HEK293 (cell line): ENCODE results near the gene ETV4.

ENCODE experiments used
- CTCF ChIA-PET: fragments of 350-600 bp; formaldehyde crosslinking; extraction: SDS; loops from one replicate; lab custom pipeline; 2021; ENCODE audit warnings: antibody characterized with exemption; lab: Yijun Ruan, JAX
- POLR2A ChIA-PET: fragments of 300-600 bp; formaldehyde crosslinking; extraction: SDS; loops from one replicate; lab custom pipeline; 2020; ENCODE audit warnings: antibody characterized with exemption, inconsistent platforms; lab: Yijun Ruan, JAX
- H3K27ac ChIP-seq: fragments of 200-500 bp; sonication (Bioruptor generic); 2 replicates; pipeline ENCODE4 v1.5.1; 2014; ENCODE audit warnings: low read depth, low read length, control low read depth, inconsistent platforms; ENCODE audit errors: extremely low read depth
- H3K36me3 ChIP-seq, 2 experiments: fragments of 200-500 bp in 1 of 2; sonication (Bioruptor generic) in 1 of 2; 1 replicate in 1 of 2; 2 replicates in 1 of 2; pipeline ENCODE4 v1.5.1; 2014 to 2017; ENCODE audit warnings: inconsistent platforms in 2 of 2, low read length in 2 of 2; ENCODE audit not compliant: control insufficient read depth in 2 of 2, insufficient read depth in 1 of 2
- H3K4me1 ChIP-seq: fragments of 200-500 bp; sonication (Bioruptor generic); 2 replicates; pipeline ENCODE4 v1.5.1; 2014; ENCODE audit warnings: mild to moderate bottlenecking, low read length, inconsistent platforms; ENCODE audit not compliant: control insufficient read depth, insufficient read depth
- H3K4me3 ChIP-seq: 2 replicates; pipeline ENCODE4 v1.5.1; 2011; ENCODE audit warnings: low read depth, mild to moderate bottlenecking, control low read depth, low read length, moderate library complexity
- H3K9me3 ChIP-seq: fragments of 200-500 bp; sonication (Bioruptor generic); 2 replicates; pipeline ENCODE4 v1.5.1; 2014; ENCODE audit warnings: low read depth, low read length, inconsistent platforms; ENCODE audit not compliant: control insufficient read depth, insufficient read depth
- GLI4 ChIP-seq: fragments of 450-650 bp; formaldehyde crosslinking; IDR thresholded peaks from 2 replicates; pipeline ENCODE4 v1.5.1; 2016; ENCODE audit warnings: missing biosample characterization, missing genetic modification characterization
- IKZF3 ChIP-seq: fragments of 450-650 bp; IDR thresholded peaks from 2 replicates; pipeline ENCODE4 v1.5.0; 2018; ENCODE audit warnings: missing biosample characterization, mild to moderate bottlenecking, missing genetic modification characterization, moderate library complexity
- YY1 ChIP-seq: fragments of 450-650 bp; formaldehyde crosslinking; IDR thresholded peaks from 2 replicates; pipeline ENCODE4 v1.5.1; 2018; ENCODE audit warnings: missing biosample characterization, missing genetic modification characterization
- ZFP69B ChIP-seq: fragments of 450-650 bp; formaldehyde crosslinking; IDR thresholded peaks from 2 replicates; pipeline ENCODE4 v1.5.1; 2016; ENCODE audit warnings: missing biosample characterization, missing genetic modification characterization
- ZIC2 ChIP-seq: fragments of 450-650 bp; formaldehyde crosslinking; IDR thresholded peaks from 2 replicates; pipeline ENCODE4 v1.5.1; 2016; ENCODE audit warnings: missing biosample characterization, missing genetic modification characterization
- ZNF133 ChIP-seq: fragments of 450-650 bp; formaldehyde crosslinking; IDR thresholded peaks from 2 replicates; pipeline ENCODE4 v1.5.1; 2016; ENCODE audit warnings: missing biosample characterization, missing genetic modification characterization
- ZNF311 ChIP-seq: fragments of 450-650 bp; formaldehyde crosslinking; IDR thresholded peaks from 2 replicates; pipeline ENCODE4 v1.5.1; 2017; ENCODE audit warnings: missing biosample characterization, missing genetic modification characterization, borderline replicate concordance
- ZNF426 ChIP-seq: fragments of 450-650 bp; formaldehyde crosslinking; IDR thresholded peaks from 2 replicates; pipeline ENCODE4 v1.5.1; 2017; ENCODE audit warnings: missing biosample characterization, missing genetic modification characterization, mild to moderate bottlenecking, inconsistent platforms, moderate library complexity
- ZNF433 ChIP-seq: fragments of 450-650 bp; formaldehyde crosslinking; IDR thresholded peaks from 2 replicates; pipeline ENCODE4 v1.5.1; 2016; ENCODE audit warnings: missing biosample characterization, missing genetic modification characterization, low read depth
- ZNF621 ChIP-seq: fragments of 450-650 bp; formaldehyde crosslinking; IDR thresholded peaks from 2 replicates; pipeline ENCODE4 v1.5.1; 2017; ENCODE audit warnings: missing biosample characterization, missing genetic modification characterization
- ZNF76 ChIP-seq: fragments of 450-650 bp; formaldehyde crosslinking; IDR thresholded peaks from 2 replicates; pipeline ENCODE4; 2016; ENCODE audit warnings: low read depth, missing biosample characterization, missing genetic modification characterization, borderline replicate concordance
- ZSCAN23 ChIP-seq: fragments of 450-650 bp; formaldehyde crosslinking; IDR thresholded peaks from 2 replicates; pipeline ENCODE4 v1.5.1; 2016; ENCODE audit warnings: missing biosample characterization, missing genetic modification characterization
- TF ChIP-seq, protein P1 (sequence below): fragments of 450-650 bp; formaldehyde crosslinking; IDR thresholded peaks from 2 replicates; pipeline ENCODE4 v1.5.1; 2016; ENCODE audit warnings: missing biosample characterization, missing genetic modification characterization, low read depth
- TF ChIP-seq, protein P2 (sequence below): sonication (generic); formaldehyde crosslinking; IDR thresholded peaks from 2 replicates; pipeline ENCODE4 v1.8.1; 2022; ENCODE audit warnings: mild to moderate bottlenecking, moderate library complexity, missing genetic modification reagents
- TF ChIP-seq, protein P3 (sequence below): fragments of 450-650 bp; formaldehyde crosslinking; IDR thresholded peaks from 2 replicates; pipeline ENCODE4 v1.5.1; 2016; ENCODE audit warnings: missing biosample characterization, missing genetic modification characterization
- TF ChIP-seq, protein P4 (sequence below): fragments of 450-650 bp; formaldehyde crosslinking; IDR thresholded peaks from 2 replicates; pipeline ENCODE4 v1.5.1; 2016; ENCODE audit warnings: missing biosample characterization, missing genetic modification characterization
- TF ChIP-seq, protein P5 (sequence below): fragments of 450-650 bp; formaldehyde crosslinking; IDR thresholded peaks from 2 replicates; pipeline ENCODE4 v1.5.1; 2016; ENCODE audit warnings: missing biosample characterization, missing genetic modification characterization

Gene ETV4

DNA sequence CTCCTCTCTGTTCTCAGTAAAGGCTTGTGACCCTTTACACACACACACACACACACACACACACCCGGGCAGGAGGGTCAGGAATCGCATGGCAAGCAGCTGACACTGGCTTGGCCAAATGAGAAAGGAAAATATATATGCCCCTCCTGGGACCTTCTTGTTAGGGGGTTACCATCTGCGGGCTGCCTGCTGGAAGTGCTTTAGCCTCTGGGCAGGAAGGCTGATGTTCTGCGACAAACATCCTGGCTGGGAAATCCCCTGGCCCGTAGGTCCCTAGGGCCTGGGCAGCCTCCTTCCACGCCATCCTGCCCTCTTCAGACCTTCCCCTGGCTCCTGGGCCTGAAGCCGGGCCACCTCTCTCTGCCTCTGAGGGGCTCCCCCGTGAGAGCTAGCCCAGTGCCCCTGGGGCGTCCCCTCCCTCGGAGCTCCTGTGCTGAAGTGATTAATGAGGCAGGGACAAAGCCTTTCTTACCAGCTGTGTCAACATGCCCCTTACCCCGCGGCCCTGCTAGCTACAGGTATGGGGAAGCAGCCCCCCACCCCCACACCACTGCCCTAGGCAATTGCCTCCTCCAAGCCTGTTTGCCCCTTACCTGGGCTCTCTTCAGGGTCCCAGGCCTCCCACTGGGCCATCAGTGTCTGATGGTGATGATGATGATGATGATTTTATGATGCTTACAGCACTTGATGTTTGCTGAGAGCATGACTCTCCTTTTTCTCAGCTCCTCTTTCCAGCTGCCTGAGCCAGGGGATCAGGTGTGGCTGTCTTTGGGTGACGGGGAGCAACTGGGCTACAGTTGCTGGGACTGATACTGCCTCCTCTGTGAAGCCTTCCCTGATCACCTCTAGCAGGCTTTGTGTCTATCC, 32.8 kb upstream of the ETV4 start (continued):
- TF ChIP-seq, protein P1, sequence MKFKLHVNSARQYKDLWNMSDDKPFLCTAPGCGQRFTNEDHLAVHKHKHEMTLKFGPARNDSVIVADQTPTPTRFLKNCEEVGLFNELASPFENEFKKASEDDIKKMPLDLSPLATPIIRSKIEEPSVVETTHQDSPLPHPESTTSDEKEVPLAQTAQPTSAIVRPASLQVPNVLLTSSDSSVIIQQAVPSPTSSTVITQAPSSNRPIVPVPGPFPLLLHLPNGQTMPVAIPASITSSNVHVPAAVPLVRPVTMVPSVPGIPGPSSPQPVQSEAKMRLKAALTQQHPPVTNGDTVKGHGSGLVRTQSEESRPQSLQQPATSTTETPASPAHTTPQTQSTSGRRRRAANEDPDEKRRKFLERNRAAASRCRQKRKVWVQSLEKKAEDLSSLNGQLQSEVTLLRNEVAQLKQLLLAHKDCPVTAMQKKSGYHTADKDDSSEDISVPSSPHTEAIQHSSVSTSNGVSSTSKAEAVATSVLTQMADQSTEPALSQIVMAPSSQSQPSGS, result no peak
- no peak for TF ChIP-seq ZSCAN23 (tag by site-specific recombination)
- no peak for TF ChIP-seq ZFP69B (tag by site-specific recombination)
- no peak for TF ChIP-seq GLI4 (tag by site-specific recombination)
- TF ChIP-seq IKZF3 (tag by site-specific recombination), result peak; percentile 46; the same call in 1 of the 2 replicates
- TF ChIP-seq ZNF621 (tag by site-specific recombination), result no peak
- TF ChIP-seq ZNF433 (tag by site-specific recombination), result no peak
- TF ChIP-seq, protein P2, sequence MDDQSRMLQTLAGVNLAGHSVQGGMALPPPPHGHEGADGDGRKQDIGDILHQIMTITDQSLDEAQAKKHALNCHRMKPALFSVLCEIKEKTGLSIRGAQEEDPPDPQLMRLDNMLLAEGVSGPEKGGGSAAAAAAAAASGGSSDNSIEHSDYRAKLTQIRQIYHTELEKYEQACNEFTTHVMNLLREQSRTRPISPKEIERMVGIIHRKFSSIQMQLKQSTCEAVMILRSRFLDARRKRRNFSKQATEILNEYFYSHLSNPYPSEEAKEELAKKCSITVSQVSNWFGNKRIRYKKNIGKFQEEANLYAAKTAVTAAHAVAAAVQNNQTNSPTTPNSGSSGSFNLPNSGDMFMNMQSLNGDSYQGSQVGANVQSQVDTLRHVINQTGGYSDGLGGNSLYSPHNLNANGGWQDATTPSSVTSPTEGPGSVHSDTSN (CRISPR knock-in tag), result no peak
- TF ChIP-seq, protein P3, sequence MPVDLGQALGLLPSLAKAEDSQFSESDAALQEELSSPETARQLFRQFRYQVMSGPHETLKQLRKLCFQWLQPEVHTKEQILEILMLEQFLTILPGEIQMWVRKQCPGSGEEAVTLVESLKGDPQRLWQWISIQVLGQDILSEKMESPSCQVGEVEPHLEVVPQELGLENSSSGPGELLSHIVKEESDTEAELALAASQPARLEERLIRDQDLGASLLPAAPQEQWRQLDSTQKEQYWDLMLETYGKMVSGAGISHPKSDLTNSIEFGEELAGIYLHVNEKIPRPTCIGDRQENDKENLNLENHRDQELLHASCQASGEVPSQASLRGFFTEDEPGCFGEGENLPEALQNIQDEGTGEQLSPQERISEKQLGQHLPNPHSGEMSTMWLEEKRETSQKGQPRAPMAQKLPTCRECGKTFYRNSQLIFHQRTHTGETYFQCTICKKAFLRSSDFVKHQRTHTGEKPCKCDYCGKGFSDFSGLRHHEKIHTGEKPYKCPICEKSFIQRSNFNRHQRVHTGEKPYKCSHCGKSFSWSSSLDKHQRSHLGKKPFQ (tag by site-specific recombination), result no peak
- TF ChIP-seq ZNF426, result no peak
- no peak for TF ChIP-seq ZNF76 (tag by site-specific recombination)
- peak; percentile 98 for TF ChIP-seq ZIC2 (tag by site-specific recombination)
- no peak for TF ChIP-seq ZNF133

DNA sequence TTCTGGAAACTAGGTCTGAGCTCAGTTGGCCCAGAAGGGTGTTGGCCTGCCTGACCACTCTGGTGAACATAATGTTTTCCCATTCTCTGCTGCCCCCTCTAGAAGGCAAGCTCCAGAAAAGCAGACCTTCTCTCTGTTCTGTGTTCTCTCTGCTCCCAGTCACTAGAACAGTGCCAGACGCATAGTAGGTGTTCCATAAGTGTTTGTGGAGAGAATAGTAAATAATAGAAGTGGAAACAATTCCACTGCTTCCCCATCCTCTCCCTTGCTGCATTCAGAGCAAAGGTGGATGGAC, 32.2 kb upstream of the ETV4 start:
- Histone ChIP-seq H3K36me3 (no peaks in the 10 kb centered on the region), H3K4me3 (no peak overlapping the region), H3K4me1 (peaks cover 10% of the 10 kb centered on the region), H3K9me3 (no peaks in the 10 kb centered on the region), H3K27ac (no peak overlapping the region; the same call in 1 of the 2 replicates)
- CTCF ChIA-PET, result interaction anchor here (0.6 to 9.5 kb wide), 16 partner anchors 8 to 188 kb away, joined by 3 to 132 read pairs (median 6); partner anchors contain the start of gene SOST
- POLR2A ChIA-PET, result interaction anchor here (1.5 to 3.3 kb wide), 2 partner anchors 95 to 189 kb away, joined by 4 to 16 read pairs; no protein-coding TSS in a partner anchor
- TF ChIP-seq YY1 (tag by site-specific recombination), result no peak
- TF ChIP-seq, protein P4, sequence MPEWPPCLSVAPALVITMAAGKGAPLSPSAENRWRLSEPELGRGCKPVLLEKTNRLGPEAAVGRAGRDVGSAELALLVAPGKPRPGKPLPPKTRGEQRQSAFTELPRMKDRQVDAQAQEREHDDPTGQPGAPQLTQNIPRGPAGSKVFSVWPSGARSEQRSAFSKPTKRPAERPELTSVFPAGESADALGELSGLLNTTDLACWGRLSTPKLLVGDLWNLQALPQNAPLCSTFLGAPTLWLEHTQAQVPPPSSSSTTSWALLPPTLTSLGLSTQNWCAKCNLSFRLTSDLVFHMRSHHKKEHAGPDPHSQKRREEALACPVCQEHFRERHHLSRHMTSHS (tag by site-specific recombination), result no peak
- TF ChIP-seq ZNF311 (tag by site-specific recombination), result no peak
- TF ChIP-seq, protein P5, sequence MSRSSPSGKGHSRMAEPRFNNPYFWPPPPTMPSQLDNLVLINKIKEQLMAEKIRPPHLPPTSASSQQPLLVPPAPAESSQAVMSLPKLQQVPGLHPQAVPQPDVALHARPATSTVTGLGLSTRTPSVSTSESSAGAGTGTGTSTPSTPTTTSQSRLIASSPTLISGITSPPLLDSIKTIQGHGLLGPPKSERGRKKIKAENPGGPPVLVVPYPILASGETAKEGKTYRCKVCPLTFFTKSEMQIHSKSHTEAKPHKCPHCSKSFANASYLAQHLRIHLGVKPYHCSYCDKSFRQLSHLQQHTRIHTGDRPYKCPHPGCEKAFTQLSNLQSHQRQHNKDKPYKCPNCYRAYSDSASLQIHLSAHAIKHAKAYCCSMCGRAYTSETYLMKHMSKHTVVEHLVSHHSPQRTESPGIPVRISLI (tag by site-specific recombination), result no peak
- no peak for TF ChIP-seq ZNF621 (tag by site-specific recombination)
